ENCODE measurements around the gene AP5Z1.

AP5Z1 gene

DNA sequence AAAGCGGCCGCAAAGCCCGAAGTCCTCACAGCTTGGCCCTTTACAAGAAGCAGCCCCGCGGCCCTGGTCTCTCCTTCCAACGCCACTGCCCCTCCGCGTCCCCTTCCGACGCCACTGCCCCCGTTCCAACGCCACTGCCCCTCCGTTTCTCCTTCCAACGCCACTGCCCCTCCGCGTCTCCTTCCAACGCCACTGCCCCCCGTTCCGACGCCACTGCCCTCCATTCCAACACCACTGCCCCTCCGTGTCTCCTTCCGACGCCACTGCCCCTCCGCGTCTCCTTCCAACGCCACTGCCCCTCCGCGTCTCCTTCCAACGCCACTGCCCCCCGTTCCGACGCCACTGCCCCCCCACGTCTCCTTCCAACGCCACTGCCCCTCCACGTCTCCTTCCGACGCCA is 33.1 kb downstream of the AP5Z1 start:
- H3K27ac ChIP-seq: no peak overlapping the region
- no peak for TF ChIP-seq ZFX (IDR thresholded peaks at IDR 0.05)
- TF ChIP-seq, protein P1, sequence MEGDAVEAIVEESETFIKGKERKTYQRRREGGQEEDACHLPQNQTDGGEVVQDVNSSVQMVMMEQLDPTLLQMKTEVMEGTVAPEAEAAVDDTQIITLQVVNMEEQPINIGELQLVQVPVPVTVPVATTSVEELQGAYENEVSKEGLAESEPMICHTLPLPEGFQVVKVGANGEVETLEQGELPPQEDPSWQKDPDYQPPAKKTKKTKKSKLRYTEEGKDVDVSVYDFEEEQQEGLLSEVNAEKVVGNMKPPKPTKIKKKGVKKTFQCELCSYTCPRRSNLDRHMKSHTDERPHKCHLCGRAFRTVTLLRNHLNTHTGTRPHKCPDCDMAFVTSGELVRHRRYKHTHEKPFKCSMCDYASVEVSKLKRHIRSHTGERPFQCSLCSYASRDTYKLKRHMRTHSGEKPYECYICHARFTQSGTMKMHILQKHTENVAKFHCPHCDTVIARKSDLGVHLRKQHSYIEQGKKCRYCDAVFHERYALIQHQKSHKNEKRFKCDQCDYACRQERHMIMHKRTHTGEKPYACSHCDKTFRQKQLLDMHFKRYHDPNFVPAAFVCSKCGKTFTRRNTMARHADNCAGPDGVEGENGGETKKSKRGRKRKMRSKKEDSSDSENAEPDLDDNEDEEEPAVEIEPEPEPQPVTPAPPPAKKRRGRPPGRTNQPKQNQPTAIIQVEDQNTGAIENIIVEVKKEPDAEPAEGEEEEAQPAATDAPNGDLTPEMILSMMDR (conservative IDR thresholded peaks at IDR 0.05): no peak

DNA sequence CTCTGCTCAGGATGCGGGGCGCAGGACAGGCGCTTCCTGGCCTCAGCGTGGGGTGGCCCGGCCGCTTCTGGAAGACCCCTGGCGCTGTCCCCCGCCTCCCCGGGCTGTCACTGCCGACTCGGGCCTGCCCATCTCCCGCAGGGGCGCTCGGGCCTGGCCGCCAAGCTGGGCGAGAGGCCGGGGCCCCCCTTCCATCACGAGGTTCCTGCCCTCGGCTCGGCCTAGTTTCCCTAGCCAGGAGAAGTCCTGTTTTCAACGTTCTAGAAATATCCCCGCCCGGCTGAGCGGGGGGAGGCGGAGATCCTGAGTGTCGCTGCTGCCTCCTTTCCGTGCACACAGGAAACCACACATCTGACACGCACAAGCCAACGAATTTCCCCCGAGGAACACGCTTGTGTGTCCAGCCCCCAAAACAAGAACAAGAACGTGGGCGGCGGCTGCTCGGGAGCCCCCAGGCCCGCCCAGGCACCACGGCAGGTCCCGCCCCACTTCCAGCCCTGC is 33.7 kb downstream of the AP5Z1 start:
- TF ChIP-seq ZFX (IDR thresholded peaks at IDR 0.05): no peak
- TF ChIP-seq, protein P1 (conservative IDR thresholded peaks at IDR 0.05): no peak
- H3K27ac ChIP-seq: no peak overlapping the region

DNA sequence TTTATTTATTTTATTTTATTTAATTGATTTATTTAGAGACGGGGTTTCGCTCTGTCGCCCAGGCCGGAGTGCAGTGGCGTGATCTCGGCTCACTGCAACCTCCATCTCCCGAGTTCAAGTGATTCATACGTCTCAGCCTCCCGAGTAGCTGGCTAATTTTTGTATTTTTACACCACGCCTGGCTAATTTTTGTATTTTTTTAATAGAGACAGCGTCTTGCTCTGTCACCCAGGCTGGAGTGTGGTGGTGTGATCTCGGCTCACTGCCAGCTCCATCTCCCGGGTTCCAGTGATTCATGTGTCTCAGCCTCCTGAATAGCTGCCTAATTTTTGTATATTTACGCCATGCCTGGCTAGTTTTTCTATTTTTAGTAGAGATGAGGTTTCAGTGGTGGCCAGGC is 34.2 kb downstream of the AP5Z1 start:
- TF ChIP-seq, protein P1 (conservative IDR thresholded peaks at IDR 0.05): no peak
- no peak for TF ChIP-seq ZFX (IDR thresholded peaks at IDR 0.05)
- H3K27ac ChIP-seq: no peak overlapping the region

DNA sequence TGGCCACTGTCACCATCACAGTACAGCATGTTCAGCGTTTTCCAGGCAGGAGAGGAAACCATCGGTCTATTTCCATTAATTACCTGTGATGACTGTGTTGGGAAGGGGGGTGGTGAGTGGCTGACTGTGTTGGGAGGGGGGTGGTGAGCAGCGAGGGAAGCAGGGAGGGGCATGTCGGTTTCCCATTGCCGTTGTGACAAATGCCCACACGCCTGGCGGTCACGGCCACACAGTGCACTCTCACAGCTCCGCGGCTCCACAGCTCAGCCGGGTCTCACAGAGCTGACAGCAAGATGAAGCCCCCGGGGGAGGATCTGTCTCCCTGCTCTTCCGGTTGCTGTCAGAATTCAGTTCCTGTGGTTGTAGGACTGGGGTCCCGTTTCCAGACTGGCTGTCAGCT is 39.0 kb downstream of the AP5Z1 start:
- TF ChIP-seq, protein P1 (conservative IDR thresholded peaks at IDR 0.05): no peak
- no peak for TF ChIP-seq ZFX (IDR thresholded peaks at IDR 0.05)

DNA sequence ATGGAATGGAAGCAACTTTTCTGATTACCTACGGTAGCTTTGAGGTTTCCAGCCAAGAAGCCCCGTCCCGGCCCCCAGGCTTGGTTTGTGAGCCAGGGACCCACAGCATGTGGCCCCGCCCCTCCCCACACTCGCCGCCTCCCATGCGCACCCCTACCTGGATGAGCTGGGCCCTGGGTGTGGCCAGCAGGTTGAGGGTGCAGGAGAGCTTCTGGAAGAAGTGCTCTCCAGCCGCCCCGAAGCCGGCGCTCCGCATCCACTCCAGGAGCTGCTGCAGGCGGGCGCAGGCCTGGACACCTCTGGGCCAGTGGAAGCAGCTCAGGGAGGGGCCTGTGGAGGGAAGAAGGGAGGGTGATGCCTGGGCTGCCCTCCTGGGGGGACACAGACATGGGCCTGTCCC is 39.7 kb downstream of the AP5Z1 start:
- H3K27ac ChIP-seq: no peak overlapping the region
- TF ChIP-seq, protein P1 (conservative IDR thresholded peaks at IDR 0.05): no peak
- TF ChIP-seq ZFX (IDR thresholded peaks at IDR 0.05): no peak

More for the DNA sequence above, 39.0 kb downstream of the AP5Z1 start:
- no peak overlapping the region for H3K27ac ChIP-seq

DNA sequence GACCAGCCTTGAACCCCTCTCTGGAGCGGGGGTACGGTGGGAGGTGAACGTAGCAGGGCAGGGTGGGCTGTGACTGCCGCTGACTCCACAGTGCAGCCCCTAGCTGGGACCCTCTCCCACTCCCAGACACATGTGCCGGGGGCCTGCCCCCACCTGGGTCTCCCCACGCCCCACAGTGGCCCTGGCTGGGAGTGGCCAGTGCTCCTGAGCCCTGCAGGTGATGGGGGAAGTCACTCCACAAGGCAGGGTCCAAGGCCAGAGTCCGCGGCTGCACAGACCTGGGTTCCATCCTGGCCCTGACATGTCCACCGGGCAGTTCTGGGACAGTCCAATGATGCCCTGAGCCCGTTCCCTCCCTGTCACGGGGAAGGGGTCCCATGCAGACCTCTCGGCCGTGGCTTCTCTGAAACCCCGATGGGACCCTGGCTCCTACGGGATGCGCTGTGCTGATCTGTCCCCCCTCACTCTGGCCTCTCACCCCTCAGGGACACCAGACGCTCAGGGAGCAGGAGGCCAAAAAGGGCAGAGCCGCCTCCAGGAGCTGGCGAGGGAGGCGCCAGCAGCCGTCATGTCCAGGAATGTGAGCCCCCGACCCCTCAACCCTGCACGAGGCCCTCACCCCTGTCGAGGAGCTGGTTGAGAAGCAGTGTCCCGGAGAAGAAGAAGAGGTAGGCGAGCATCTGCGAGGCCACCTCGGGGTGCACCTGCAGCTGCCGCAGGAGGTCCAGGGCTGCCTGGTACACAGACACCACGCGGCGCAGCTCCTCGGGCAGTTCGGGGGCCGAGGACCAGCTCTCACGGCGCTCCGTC is 40.4 kb downstream of the AP5Z1 start:
- no peak for TF ChIP-seq ZFX (IDR thresholded peaks at IDR 0.05)
- TF ChIP-seq, protein P1 (conservative IDR thresholded peaks at IDR 0.05): no peak; the same call in 1 of the 2 replicates
- no peak overlapping the region for H3K27ac ChIP-seq

DNA sequence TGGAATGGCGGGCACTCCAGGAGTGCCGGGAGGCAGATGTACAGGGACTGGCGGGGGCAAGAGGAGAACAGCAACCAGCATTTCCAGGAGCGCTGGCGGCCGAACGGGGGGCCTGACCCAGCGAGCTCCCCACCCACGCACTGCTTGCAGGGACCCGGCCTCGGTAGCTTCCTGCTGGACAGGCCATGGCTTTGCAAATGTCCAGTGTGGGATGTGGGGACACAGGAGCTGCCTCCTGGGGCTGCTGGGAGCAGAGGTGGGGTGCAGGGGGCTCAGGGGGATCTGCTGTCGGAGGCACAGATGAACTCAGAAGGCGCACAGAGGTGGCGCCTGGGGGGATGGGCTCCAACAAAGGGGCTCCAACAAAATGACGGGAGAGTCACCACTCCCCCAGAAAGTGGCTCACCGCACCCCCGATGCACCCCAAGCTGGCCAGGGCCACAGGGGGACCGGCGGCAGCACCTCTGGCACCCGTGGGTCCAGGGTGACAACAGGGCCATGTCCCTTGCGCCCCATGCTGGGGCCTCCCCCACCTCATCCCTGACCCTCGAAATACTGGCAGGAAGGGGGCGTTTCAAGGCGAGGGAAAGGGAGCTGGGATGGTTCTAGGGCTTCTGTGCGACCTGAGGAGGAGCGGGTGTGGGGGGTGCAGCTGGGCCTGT is 41.1 kb downstream of the AP5Z1 start:
- H3K27ac ChIP-seq: no peak overlapping the region
- TF ChIP-seq ZFX (IDR thresholded peaks at IDR 0.05): no peak
- TF ChIP-seq, protein P1 (conservative IDR thresholded peaks at IDR 0.05): no peak

Data from C4-2B (cell line).